HCT116 (cell line): ENCODE measurements around the gene CETN1. TPM values are rescaled to one million over a fixed set of nuclear protein-coding genes. Genes with fewer than 3 reads are reported as not detected.

Experiments used
- ATAC-seq: fragments of 200-7000 bp; cut with Tn5 transposase; 2 replicates; pipeline ENCODE4 v1.9.1; 2020; ENCODE audit warnings: mild to moderate bottlenecking, moderate library complexity
- BruUV-seq: library from RNA; stranded (reverse); fragments of 400-500 nt; replicated peaks from 2 replicates; lab custom pipeline; 2021; lab: Mats Ljungman, UMichigan
- CTCF ChIA-PET: fragments of 300-600 bp; sonication (Branson Sonifier 250); formaldehyde crosslinking; loops from one replicate; lab custom pipeline; 2021; ENCODE audit warnings: antibody characterized with exemption; lab: Charles Lee
- POLR2A ChIA-PET: fragments of 300-600, 350-600 bp; sonication (Branson Sonifier 250); formaldehyde crosslinking; loops from one replicate; lab custom pipeline; 2021; ENCODE audit warnings: antibody characterized with exemption; lab: Charles Lee
- RAD21 ChIA-PET, 2 experiments: fragments of 300-600 bp; sonication (Branson Sonifier 250); formaldehyde crosslinking; loops; one replicate each; lab custom pipeline; 2023; ENCODE audit warnings: low total read pairs in 2 of 2; ENCODE audit not compliant: uncharacterized antibody in 2 of 2, unreplicated experiment in 2 of 2, low non-redundant PET in 1 of 2; lab: Charles Lee
- DNase-seq: peaks from one replicate; pipeline ENCODE4 v3.0.0-alpha.2; 2010; ENCODE audit warnings: low read depth, low spot score
- H2AFZ ChIP-seq: fragments of 200-600 bp; shearing (Covaris generic), sonication (generic); 2 replicates; pipeline ENCODE4 v1.6.1; 2017; ENCODE audit warnings: low read depth, mixed run types, mixed read lengths, antibody characterized with exemption, low read length; ENCODE audit not compliant: poor library complexity, severe bottlenecking
- H3K27ac ChIP-seq: 2 replicates; pipeline ENCODE4 v1.5.1; 2012; ENCODE audit warnings: low read depth, low read length
- H3K27me3 ChIP-seq: fragments of 200-600 bp; sonication (generic); 2 replicates; pipeline ENCODE4 v1.6.1; 2016; ENCODE audit warnings: mixed run types, low read length, mixed read lengths; ENCODE audit not compliant: insufficient read depth
- H3K36me3 ChIP-seq, 2 experiments: fragments of 200-500 bp in 1 of 2; fragments of 200-600 bp in 1 of 2; sonication (Bioruptor generic) in 1 of 2; sonication (generic) in 1 of 2; 2 replicates each; pipeline versions ENCODE4 v1.5.1 to v1.6.1; 2014 to 2016; ENCODE audit warnings: low read length in 2 of 2, inconsistent platforms in 1 of 2, mixed read lengths in 1 of 2, mixed run types in 1 of 2; ENCODE audit not compliant: insufficient read depth in 2 of 2, control insufficient read depth in 1 of 2
- H3K4me1 ChIP-seq, 2 experiments: fragments of 200-600 bp in 1 of 2; sonication (generic) in 1 of 2; 2 replicates each; pipeline versions ENCODE4 v1.5.1 to v1.6.1; 2012 to 2017; ENCODE audit warnings: low read length in 2 of 2, inconsistent platforms in 1 of 2, mild to moderate bottlenecking in 1 of 2, mixed read lengths in 1 of 2, mixed run types in 1 of 2, moderate library complexity in 1 of 2; ENCODE audit not compliant: insufficient read depth in 2 of 2, control insufficient read depth in 1 of 2
- H3K4me2 ChIP-seq: fragments of 200-600 bp; sonication (generic); 2 replicates; pipeline ENCODE4 v1.6.1; 2017; ENCODE audit warnings: mixed run types, low read length, mixed read lengths
- H3K4me3 ChIP-seq, 2 experiments: fragments of 200-600 bp in 1 of 2; sonication (generic) in 1 of 2; replicated peaks in 1 of 2; 2 replicates each; pipeline ENCODE4 v1.5.1; 2011 to 2016; ENCODE audit warnings: low read length in 2 of 2, control low read depth in 1 of 2, low read depth in 1 of 2, mild to moderate bottlenecking in 1 of 2, mixed read lengths in 1 of 2, mixed run types in 1 of 2
- H3K79me2 ChIP-seq: fragments of 200-600 bp; sonication (generic); 2 replicates; pipeline ENCODE4 v1.6.1; 2017; ENCODE audit warnings: mild to moderate bottlenecking, mixed run types, low read length, moderate library complexity, mixed read lengths; ENCODE audit not compliant: insufficient read depth
- H3K9ac ChIP-seq: fragments of 200-600 bp; sonication (generic); 2 replicates; pipeline ENCODE4 v1.6.1; 2016; ENCODE audit warnings: low read length, mixed read lengths
- H3K9me2 ChIP-seq: fragments of 200-600 bp; sonication (generic), shearing (Covaris generic); 2 replicates; pipeline ENCODE4 v1.6.1; 2017; ENCODE audit warnings: mixed run types, mild to moderate bottlenecking, moderate library complexity; ENCODE audit not compliant: insufficient read depth
- H3K9me3 ChIP-seq, 2 experiments: fragments of 200-500 bp in 1 of 2; fragments of 200-600 bp in 1 of 2; sonication (Bioruptor generic) in 1 of 2; sonication (generic) in 1 of 2; 2 replicates each; pipeline ENCODE4 v1.6.1; 2014 to 2017; ENCODE audit warnings: low read length in 2 of 2, mixed read lengths in 2 of 2, inconsistent platforms in 1 of 2, low read depth in 1 of 2, mild to moderate bottlenecking in 1 of 2, mixed run types in 1 of 2, moderate library complexity in 1 of 2; ENCODE audit not compliant: control insufficient read depth in 1 of 2, insufficient read depth in 1 of 2
- H4K20me1 ChIP-seq: fragments of 200-600 bp; sonication (generic), shearing (Covaris generic); 2 replicates; pipeline ENCODE4 v1.6.1; 2017; ENCODE audit warnings: mixed run types, mild to moderate bottlenecking, moderate library complexity; ENCODE audit not compliant: insufficient read depth
- EGR1 ChIP-seq: IDR thresholded peaks from 2 replicates; pipeline ENCODE4 v1.6.1; 2012; ENCODE audit warnings: low read depth
- REST ChIP-seq: IDR thresholded peaks from 2 replicates; pipeline ENCODE4 v1.6.1; 2012; ENCODE audit warnings: low read depth
- SP1 ChIP-seq: IDR thresholded peaks from 2 replicates; pipeline ENCODE4 v1.6.1; 2012; ENCODE audit warnings: low read depth
- SRF ChIP-seq: IDR thresholded peaks from 2 replicates; pipeline ENCODE4 v1.6.1; 2012; ENCODE audit warnings: low read depth
- ZFX ChIP-seq: fragments of 450-650 bp; IDR thresholded peaks from 2 replicates; pipeline ENCODE4 v1.6.1; 2017
- intact Hi-C: fragments of 100-400 bp; cut with micrococcal nuclease; formaldehyde crosslinking; loops from 2 replicates; pipeline ENCODE4 v1.10.0; 2022
- total RNA-seq: library from RNA; stranded (reverse); gene quantifications from one replicate; pipeline ENCODE4 v1.2.1, GENCODE V29; 2021; ENCODE audit not compliant: unreplicated experiment

Gene CETN1
- total RNA-seq, 1 experiment from 2014 or later = not detected

GRCh38 chr18:595068-595467, 14.9 kb downstream of the CETN1 start:
- intact Hi-C loops = loop anchor here (5.0 kb wide), 1 partner anchor 98 kb away; no protein-coding TSS in a partner anchor
- H3K27ac ChIP-seq = no peak overlapping the region
- no peaks in the 10 kb centered on the region for H3K9me2 ChIP-seq
- BruUV-seq = no TSS peak
- peaks cover 0 to 15% of the 10 kb centered on the region in 2 experiments; a peak in 2 of 4 replicates for H3K4me1 ChIP-seq
- POLR2A ChIA-PET = no interaction called here
- H3K9ac ChIP-seq = no peak overlapping the region
- H3K4me3 ChIP-seq = no peak overlapping the region
- H3K4me2 ChIP-seq = no peak overlapping the region
- CTCF ChIA-PET = no interaction called here
- no peaks in the 10 kb centered on the region for H3K27me3 ChIP-seq
- no peak overlapping the region for H2AFZ ChIP-seq
- TF ChIP-seq ZFX (no peak), REST (no peak), SP1 (no peak), SRF (no peak), EGR1 (no peak)
- H4K20me1 ChIP-seq = no peaks in the 10 kb centered on the region
- no peaks in the 10 kb centered on the region for H3K9me3 ChIP-seq
- no peaks in the 10 kb centered on the region for H3K36me3 ChIP-seq
- no peaks in the 10 kb centered on the region for H3K79me2 ChIP-seq
- DNase-seq (no peak), ATAC-seq (no peak)
- RAD21 ChIA-PET = no interaction called here

GRCh38 chr18:595571-595970, 15.4 kb downstream of the CETN1 start:
- H4K20me1 ChIP-seq = no peaks in the 10 kb centered on the region
- DNase-seq (no peak), ATAC-seq (no peak)
- ChIA-PET CTCF (no interaction called here), POLR2A (no interaction called here), RAD21 (no interaction called here)
- H3K4me1 ChIP-seq = peaks cover 0 to 15% of the 10 kb centered on the region in 2 experiments; a peak in 2 of 4 replicates
- no peaks in the 10 kb centered on the region for H3K36me3 ChIP-seq
- H3K4me3 ChIP-seq = no peak overlapping the region
- H3K9ac ChIP-seq = no peak overlapping the region
- no peaks in the 10 kb centered on the region for H3K79me2 ChIP-seq
- no peaks in the 10 kb centered on the region for H3K9me2 ChIP-seq
- no peaks in the 10 kb centered on the region for H3K9me3 ChIP-seq
- intact Hi-C loops = loop anchor here (5.0 kb wide), 1 partner anchor 98 kb away; no protein-coding TSS in a partner anchor
- TF ChIP-seq ZFX = no peak
- H3K27ac ChIP-seq = no peak overlapping the region
- no TSS peak for BruUV-seq
- H3K4me2 ChIP-seq = no peak overlapping the region
- H2AFZ ChIP-seq = no peak overlapping the region
- H3K27me3 ChIP-seq = no peaks in the 10 kb centered on the region
